D721Med (cell line): ENCODE results near the gene DTNB.

ENCODE experiments used
- DNase-seq: peaks from one replicate; pipeline ENCODE4 v3.0.0; 2011; ENCODE audit warnings: low spot score; ENCODE audit not compliant: insufficient read length
- FAIRE-seq: peaks from 2 replicates; lab custom pipeline; 2011; peaks lifted over from hg19 to GRCh38; lab: Jason Lieb, UNC
- CTCF ChIP-seq: IDR thresholded peaks from 2 replicates; pipeline ENCODE4 v1.5.1; 2012; ENCODE audit warnings: mild to moderate bottlenecking, control low read depth; ENCODE audit not compliant: insufficient read depth; ENCODE audit errors: missing control alignments

Gene DTNB

GRCh38 chr2:25523060-25523459 lies 150.3 kb downstream of the DTNB start:
- no peak for FAIRE-seq
- DNase-seq: no peak
- TF ChIP-seq CTCF: no peak

- DNase-seq: no peak
These were observed 151.6 kb downstream of the DTNB start for GRCh38 chr2:25521665-25522387.

GRCh38 chr2:25521126-25521525 lies 152.3 kb downstream of the DTNB start:
- FAIRE-seq: no peak
- TF ChIP-seq CTCF: no peak
- DNase-seq: no peak

More at GRCh38 chr2:25521665-25522387, 151.6 kb downstream of the DTNB start:
- no peak for FAIRE-seq
- TF ChIP-seq CTCF: peak; percentile 94

- DNase-seq: no peak
- FAIRE-seq: no peak
- TF ChIP-seq CTCF: no peak
These were observed 155.7 kb downstream of the DTNB start for GRCh38 chr2:25517701-25518100.

GRCh38 chr2:25514043-25514637 lies 159.2 kb downstream of the DTNB start:
- DNase-seq (no peak), FAIRE-seq (no peak)
- TF ChIP-seq CTCF: no peak

- no peak for TF ChIP-seq CTCF
- DNase-seq: no peak
- FAIRE-seq: no peak
These were observed 160.7 kb downstream of the DTNB start for GRCh38 chr2:25512707-25513106.

GRCh38 chr2:25506226-25506625 lies 167.2 kb downstream of the DTNB start:
- no peak for DNase-seq
- no peak for FAIRE-seq
- TF ChIP-seq CTCF: no peak
